Measurements from ENCODE around the gene IGF2BP2. TPM values are rescaled to one million over a fixed set of nuclear protein-coding genes. Genes with fewer than 3 reads are reported as not detected.

The IGF2BP2 gene
- total and polyA plus RNA-seq, 2 of the 13 experiments (the other 11 are each of a cell fraction or from before 2014, with no cell fraction given) = 6.5 to 46.0 TPM

DNA sequence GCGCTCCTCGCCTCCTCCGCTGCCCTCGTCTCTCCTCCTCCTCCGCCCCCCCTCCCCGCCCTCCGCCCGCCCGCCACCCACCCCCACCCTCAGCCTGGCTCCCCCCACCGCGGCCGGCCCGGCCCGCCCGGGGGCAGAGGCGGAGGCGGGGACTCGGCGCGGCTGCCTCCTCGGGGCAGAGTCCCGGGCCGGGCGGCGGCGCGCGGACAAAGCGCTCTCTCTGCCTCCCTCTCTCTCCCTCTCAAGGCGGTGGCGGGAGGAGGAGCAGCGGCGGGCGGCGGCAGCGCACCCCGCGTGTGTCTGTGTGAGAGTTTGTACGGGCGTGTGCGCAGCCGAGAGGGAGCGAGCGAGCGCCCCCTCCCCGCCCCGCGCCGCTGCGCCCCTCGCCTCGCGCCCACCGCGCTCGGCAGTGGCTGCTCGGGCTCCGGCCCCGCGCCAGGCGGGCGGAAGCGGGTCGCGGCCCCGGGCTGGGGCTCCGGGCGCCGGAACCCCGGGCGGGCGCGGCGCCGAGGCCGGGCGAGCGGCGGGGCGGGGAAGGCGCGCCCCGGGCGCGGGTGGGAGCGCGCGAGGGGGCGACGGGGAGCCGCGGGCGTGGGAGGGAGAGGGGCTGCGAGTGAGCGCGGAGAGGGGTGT lies at the start of gene IGF2BP2 (continued):
- TF ChIP-seq, protein P1, sequence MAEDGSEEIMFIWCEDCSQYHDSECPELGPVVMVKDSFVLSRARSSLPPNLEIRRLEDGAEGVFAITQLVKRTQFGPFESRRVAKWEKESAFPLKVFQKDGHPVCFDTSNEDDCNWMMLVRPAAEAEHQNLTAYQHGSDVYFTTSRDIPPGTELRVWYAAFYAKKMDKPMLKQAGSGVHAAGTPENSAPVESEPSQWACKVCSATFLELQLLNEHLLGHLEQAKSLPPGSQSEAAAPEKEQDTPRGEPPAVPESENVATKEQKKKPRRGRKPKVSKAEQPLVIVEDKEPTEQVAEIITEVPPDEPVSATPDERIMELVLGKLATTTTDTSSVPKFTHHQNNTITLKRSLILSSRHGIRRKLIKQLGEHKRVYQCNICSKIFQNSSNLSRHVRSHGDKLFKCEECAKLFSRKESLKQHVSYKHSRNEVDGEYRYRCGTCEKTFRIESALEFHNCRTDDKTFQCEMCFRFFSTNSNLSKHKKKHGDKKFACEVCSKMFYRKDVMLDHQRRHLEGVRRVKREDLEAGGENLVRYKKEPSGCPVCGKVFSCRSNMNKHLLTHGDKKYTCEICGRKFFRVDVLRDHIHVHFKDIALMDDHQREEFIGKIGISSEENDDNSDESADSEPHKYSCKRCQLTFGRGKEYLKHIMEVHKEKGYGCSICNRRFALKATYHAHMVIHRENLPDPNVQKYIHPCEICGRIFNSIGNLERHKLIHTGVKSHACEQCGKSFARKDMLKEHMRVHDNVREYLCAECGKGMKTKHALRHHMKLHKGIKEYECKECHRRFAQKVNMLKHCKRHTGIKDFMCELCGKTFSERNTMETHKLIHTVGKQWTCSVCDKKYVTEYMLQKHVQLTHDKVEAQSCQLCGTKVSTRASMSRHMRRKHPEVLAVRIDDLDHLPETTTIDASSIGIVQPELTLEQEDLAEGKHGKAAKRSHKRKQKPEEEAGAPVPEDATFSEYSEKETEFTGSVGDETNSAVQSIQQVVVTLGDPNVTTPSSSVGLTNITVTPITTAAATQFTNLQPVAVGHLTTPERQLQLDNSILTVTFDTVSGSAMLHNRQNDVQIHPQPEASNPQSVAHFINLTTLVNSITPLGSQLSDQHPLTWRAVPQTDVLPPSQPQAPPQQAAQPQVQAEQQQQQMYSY (CRISPR knock-in tag; IDR thresholded peaks at IDR 0.05) = no peak
- TF ChIP-seq RAD51 (IDR thresholded peaks at IDR 0.05; ENCODE audit: borderline replicate concordance) (no peak), RBAK (CRISPR knock-in tag; IDR thresholded peaks at IDR 0.05) (no peak), ZNF782 (CRISPR knock-in tag; IDR thresholded peaks at IDR 0.05; ENCODE audit: borderline replicate concordance) (no peak), MXI1 (IDR thresholded peaks at IDR 0.05; ENCODE audit: borderline replicate concordance, low read depth, low read length) (0 out of 3 replicates have a peak, but pooled peaks have one; percentile 35), RBM39 (IDR thresholded peaks at IDR 0.05; ENCODE audit: low read depth, low read length, poor library complexity, severe bottlenecking) (no peak), SETDB1 (CRISPR knock-in tag; IDR thresholded peaks at IDR 0.05; ENCODE audit: borderline replicate concordance) (no peak), JUND (CRISPR knock-in tag; IDR thresholded peaks at IDR 0.05) (no peak), SMARCE1 (IDR thresholded peaks at IDR 0.05; ENCODE audit: borderline replicate concordance) (no peak), FOXM1 (CRISPR knock-in tag; IDR thresholded peaks at IDR 0.05) (no peak), KDM6A (CRISPR knock-in tag; IDR thresholded peaks at IDR 0.05; ENCODE audit: low read depth) (no peak), FOSL1 (CRISPR knock-in tag; IDR thresholded peaks at IDR 0.05; ENCODE audit: borderline replicate concordance) (no peak), ZNF589 (CRISPR knock-in tag; conservative IDR thresholded peaks at IDR 0.05) (no peak), ZNF430 (CRISPR knock-in tag; IDR thresholded peaks at IDR 0.05) (no peak), ZNF776 (CRISPR knock-in tag; IDR thresholded peaks at IDR 0.05) (no peak)
- TF ChIP-seq, protein P2, sequence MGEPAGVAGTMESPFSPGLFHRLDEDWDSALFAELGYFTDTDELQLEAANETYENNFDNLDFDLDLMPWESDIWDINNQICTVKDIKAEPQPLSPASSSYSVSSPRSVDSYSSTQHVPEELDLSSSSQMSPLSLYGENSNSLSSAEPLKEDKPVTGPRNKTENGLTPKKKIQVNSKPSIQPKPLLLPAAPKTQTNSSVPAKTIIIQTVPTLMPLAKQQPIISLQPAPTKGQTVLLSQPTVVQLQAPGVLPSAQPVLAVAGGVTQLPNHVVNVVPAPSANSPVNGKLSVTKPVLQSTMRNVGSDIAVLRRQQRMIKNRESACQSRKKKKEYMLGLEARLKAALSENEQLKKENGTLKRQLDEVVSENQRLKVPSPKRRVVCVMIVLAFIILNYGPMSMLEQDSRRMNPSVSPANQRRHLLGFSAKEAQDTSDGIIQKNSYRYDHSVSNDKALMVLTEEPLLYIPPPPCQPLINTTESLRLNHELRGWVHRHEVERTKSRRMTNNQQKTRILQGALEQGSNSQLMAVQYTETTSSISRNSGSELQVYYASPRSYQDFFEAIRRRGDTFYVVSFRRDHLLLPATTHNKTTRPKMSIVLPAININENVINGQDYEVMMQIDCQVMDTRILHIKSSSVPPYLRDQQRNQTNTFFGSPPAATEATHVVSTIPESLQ (CRISPR knock-in tag; conservative IDR thresholded peaks at IDR 0.05) = no peak
- TF ChIP-seq, protein P3, sequence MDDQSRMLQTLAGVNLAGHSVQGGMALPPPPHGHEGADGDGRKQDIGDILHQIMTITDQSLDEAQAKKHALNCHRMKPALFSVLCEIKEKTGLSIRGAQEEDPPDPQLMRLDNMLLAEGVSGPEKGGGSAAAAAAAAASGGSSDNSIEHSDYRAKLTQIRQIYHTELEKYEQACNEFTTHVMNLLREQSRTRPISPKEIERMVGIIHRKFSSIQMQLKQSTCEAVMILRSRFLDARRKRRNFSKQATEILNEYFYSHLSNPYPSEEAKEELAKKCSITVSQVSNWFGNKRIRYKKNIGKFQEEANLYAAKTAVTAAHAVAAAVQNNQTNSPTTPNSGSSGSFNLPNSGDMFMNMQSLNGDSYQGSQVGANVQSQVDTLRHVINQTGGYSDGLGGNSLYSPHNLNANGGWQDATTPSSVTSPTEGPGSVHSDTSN (CRISPR knock-in tag; IDR thresholded peaks at IDR 0.05; ENCODE audit: borderline replicate concordance) = no peak
- TF ChIP-seq, protein P4, sequence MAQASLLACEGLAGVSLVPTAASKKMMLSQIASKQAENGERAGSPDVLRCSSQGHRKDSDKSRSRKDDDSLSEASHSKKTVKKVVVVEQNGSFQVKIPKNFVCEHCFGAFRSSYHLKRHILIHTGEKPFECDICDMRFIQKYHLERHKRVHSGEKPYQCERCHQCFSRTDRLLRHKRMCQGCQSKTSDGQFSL (CRISPR knock-in tag; IDR thresholded peaks at IDR 0.05) = peak; percentile 35; the same call in 1 of the 2 replicates
- TF ChIP-seq, protein P5, sequence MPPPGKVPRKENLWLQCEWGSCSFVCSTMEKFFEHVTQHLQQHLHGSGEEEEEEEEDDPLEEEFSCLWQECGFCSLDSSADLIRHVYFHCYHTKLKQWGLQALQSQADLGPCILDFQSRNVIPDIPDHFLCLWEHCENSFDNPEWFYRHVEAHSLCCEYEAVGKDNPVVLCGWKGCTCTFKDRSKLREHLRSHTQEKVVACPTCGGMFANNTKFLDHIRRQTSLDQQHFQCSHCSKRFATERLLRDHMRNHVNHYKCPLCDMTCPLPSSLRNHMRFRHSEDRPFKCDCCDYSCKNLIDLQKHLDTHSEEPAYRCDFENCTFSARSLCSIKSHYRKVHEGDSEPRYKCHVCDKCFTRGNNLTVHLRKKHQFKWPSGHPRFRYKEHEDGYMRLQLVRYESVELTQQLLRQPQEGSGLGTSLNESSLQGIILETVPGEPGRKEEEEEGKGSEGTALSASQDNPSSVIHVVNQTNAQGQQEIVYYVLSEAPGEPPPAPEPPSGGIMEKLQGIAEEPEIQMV (CRISPR knock-in tag; IDR thresholded peaks at IDR 0.05; ENCODE audit: low read depth) = no peak
